Hematopoietic multipotent progenitor cell treated with erythropoietin and hydrocortisone succinate and interleukin-3 and kit ligand, for 8 days (in vitro differentiated cells): ENCODE measurements around the gene TYK2.
"Not testable (repeated sequence)": the region's sequence is repeated elsewhere in the genome, so short reads cannot be mapped to it uniquely, and the experiment has no call there.

Experiments
- DNase-seq: peaks from one replicate; pipeline ENCODE4 v3.0.0-alpha.2; 2015

TYK2 gene

DNA sequence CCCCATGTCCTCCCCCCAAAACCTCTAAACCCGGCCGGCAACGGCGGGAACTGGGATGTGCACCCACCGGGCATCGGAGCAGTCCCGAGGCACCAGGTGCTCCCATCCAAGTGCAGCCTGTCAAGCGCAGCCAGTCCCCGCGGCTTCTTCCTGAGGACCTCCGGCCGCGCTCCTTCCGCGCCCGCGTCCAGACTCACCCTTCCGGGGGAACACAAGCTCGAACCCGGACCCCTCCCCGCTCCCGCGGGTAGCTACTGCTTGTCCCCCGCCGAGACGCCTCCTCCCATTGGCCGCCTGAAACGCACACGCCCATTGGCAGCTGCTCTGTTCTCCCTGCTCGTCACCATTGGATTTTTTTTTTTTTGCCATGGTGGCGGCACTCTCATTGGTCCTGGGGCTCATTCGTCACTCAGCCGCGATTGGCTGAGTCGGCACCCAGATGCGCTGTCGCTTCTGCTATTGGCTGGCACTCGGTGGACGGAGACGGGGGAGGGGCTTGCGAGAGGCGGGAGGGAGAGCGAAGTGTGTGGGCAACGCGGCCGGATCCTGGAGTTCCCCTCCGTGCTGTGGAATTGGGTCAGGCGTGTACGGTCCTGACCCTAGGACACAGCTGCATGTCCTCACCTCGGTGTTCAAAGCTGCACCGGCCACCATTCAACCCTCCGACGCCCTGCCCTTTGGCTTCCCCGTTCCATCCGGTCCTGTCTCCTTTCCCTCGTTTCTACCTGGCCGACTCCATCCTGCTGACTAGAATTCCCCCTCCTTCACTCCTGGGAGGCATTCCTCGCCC, at the start of gene TYK2:
Gene TYK2 (minus strand): TSS at position 260 of the 790 bp plus-strand sequence. CDS start 2,166 bp downstream, outside the sequence.
- DNase-seq, result peak; percentile 99

- no peak for DNase-seq
Measured at GRCh38 chr19:10428996-10429381, 48.6 kb upstream of the TYK2 start.

- no peak for DNase-seq
Measured at GRCh38 chr19:10427169-10427568, 46.8 kb upstream of the TYK2 start.

- peak; percentile 72 for DNase-seq
Measured at GRCh38 chr19:10424011-10424637, 43.8 kb upstream of the TYK2 start.

DNA sequence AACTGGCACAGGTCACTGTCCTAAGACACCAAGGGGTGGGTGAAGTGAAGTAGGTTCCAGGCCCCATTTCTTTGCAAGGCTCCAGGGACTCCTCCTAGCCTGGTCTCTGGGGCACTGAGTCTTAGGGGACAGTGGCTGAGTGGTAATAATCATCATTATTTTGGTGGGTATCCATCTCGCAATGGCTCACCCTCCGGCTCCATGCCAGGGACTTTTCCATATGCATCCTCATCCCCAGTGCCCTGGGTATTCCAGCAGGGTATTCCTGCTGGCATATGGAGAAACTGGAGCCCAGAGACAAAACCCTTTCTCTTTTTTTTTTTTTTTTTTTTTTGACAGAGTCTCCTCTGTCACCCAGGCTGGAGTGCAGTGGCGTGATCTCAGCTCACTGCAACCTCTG, 42.5 kb upstream of the TYK2 start:
- no peak for DNase-seq

GRCh38 chr19:10422046-10422461, 41.7 kb upstream of the TYK2 start:
- no peak for DNase-seq

DNA sequence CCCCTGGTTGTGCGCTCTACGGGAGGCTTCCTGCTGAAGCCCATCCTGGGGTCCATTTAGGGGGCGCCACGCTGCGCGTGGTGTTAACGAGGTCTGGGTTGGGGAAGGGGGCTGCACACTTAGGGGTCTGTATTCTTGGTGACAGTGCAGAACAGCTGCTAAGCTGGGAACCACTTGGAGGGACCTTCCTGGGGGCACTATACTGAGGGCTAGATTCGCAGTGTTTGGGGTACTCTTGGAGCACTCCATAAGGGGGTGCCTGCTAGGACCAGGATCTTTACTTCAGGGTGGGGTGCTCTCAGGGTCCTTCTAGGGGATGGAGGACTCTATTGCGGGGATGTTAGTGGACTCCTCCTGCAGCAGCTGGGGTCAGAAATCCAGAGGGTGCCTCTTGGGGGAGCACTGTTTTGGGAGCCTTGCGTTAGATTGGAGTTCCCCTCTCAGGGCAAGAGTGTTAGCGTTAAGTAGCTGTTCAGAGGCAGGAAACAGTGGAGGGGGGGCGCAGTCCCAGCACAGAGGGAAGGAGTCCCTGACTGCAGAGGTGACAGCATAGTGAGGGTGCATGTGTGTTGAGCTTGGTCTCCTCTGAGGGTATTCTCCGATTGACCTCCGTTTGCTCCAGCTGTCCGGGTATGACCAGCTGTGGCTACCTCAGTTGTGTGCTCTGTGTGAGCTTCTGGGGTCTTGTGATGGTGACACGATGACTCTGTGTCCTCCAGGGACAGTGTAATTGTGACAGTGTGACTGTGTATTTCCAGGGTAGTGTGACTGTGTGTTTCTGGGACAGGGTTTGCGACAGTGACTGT, 41.1 kb upstream of the TYK2 start:
- no peak for DNase-seq

DNA sequence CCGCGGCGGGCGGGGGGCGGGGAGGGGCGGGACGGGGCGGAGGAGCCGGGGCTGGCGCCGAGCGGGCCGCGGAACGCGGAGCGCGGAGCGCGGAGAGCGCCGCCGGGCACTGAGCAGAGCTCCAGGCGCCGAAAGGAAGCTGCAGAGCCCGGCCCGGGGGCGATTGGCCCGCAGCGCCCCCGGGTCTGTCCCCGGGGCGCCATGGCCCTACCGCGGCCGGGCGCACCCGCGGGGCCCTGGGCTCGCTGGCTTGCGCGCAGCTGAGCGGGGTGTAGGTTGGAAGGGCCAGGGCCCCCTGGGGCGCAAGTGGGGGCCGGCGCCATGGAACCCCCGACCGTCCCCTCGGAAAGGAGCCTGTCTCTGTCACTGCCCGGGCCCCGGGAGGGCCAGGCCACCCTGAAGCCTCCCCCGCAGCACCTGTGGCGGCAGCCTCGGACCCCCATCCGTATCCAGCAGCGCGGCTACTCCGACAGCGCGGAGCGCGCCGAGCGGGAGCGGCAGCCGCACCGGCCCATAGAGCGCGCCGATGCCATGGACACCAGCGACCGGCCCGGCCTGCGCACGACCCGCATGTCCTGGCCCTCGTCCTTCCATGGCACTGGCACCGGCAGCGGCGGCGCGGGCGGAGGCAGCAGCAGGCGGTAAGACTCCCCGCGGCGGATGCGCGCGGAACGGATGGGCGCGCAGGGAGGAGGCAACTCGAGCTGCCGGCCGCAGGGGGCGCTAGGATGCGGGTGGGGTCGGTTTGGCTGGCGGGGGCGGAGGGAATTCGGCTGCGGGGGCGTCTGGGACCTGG, 40.3 kb upstream of the TYK2 start, which contains the start of gene PDE4A:
Gene PDE4A (plus strand): TSS at position 95 of the 796 bp plus-strand sequence. CDS start 227 bp downstream, at position 322.
- DNase-seq, result peak; percentile 57

DNA sequence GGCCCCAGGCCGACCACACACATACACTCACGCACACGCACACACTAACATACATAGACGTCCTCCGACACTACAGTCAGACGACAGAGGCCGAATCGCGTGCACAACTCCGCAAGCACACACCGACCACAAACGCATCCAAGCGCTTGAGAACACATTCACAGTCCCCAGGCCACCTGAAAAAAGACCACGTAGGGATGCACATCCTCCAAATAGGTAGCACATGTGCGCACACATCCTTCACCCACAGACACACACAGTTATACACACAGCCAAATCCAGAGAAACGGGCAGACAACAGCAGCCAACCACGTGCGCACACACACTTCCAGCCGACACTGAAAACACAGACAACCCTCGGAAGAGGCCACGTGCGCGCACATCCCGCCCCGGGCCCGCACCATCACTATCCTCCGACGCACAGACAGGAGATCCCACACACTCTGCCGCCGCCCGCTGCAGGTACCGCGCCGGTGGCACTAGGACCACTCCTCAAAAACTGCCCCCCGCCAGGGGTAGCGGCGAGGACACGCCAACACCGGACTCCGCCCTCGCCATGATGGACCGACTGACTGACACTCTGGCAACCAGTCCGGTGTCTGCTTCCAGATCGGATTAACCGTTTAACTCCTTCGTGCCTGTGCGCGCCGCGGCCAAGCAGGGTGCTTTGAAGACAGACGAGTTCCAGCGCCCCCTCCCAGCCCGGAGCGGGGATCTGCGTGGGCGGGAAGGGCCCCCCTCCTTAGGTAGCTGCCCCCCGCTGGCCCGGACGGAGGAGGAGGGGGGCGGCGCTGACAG, 39.5 kb upstream of the TYK2 start:
- DNase-seq, result peak; percentile 87

DNA sequence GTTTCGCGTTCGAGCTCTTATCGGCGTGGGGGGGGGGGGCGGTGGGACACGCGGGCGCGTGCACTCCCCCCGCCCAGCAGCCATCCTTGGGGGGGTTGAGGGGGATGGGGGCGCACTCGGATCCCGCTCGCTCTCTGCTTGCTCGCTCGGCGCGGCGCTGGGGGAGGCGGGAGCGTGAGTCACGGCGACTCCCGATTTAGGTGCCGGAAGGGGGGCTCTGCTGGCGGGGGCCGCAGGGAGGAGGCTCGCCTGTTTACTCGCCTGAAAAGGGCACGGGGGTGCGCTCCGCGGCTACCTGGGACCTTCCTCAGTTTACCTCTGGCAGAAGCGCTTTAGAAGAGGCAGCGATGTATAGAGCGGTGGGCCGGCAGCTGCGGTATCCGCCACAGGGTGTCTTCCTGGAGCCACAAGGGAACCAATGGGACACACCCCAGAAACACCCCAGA, 38.9 kb upstream of the TYK2 start:
- DNase-seq, result no peak

DNA sequence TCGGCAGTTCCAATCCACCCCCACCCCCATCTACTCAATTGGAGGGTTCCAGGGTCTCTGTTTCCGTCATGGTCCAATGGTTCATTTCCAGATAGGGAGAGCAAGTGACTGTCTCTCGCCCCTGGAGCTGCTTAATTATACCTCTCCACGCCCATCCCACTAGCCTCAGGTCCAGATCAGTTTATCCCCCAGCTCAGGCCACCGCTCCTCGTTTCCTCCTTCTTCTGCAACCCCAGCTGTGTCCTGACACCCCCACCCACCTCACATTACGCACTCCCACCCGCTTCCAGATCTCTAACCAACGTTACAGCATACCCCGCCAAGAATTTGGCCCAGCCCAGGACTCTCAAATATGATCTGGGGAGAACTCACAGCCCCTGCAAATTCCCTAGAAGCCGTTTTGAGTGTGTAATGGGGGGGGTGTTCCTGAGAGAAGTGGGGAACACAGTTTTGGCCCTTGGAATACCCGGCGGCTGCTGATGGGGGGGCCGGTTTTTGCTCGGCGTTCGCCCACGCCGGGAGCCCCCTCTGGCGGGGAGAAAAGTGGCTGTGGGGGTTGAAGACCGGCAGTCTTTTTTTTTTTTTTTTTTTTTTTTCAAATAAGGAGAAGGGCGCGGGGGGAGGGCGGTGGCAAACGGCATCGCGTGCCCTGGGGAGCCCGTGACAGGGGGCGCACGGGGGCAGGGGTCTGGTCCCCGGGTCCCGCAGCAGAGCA, 38.3 kb upstream of the TYK2 start:
- no peak for DNase-seq

GRCh38 chr19:10418235-10418484, 37.8 kb upstream of the TYK2 start:
- DNase-seq, result no peak

DNA sequence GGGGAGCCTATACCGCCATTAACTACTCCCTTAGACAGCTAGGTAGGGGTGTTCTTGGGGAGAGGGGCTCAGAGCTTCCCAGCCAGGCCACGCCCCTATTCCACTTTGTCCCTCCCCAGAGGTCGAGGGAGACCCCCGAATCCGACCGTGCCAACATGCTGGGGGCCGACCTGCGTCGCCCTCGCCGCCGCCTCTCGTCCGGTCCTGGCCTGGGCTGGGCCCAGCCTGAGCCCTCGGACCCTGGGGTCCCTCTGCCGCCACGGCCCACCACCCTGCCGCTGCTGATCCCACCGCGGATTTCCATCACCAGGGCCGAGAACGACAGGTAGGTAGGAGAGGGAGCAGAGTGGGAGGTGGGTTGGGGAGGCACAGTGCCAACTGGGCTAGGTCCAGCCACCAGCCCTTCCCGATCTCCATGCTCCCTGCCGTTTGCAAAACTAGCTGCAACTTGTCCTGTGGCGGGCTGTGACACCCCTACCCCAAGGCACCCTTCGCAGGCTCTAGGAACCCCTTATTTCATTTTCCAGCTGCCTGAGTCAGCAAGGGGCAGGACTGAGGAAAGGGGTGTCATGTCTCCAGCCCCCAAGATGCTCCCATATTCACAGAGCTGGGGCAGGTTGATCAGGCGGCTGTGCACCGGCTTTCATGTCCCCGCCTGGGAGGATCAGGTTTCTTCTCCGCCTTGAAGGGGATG, 37.3 kb upstream of the TYK2 start:
- DNase-seq, result no peak

GRCh38 chr19:10416380-10417257, 36.2 kb upstream of the TYK2 start:
- peak; percentile 92 for DNase-seq

DNA sequence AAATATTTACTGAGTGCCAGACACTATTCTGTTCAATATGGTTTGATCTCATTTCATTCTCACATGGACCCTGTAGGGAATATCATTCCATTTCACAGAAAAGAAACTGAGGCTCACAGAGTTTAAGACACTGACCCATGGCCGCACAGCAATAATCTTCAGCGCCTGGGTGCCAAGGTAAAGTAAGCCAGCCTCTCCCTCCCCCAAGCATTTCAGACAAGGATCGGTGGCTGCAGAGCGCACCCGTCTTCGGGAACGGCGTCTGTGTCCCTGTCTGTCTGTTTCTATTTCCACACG, 35.7 kb upstream of the TYK2 start:
- no peak for DNase-seq

- DNase-seq, result no peak
Measured at GRCh38 chr19:10412257-10412977, 32.0 kb upstream of the TYK2 start.

- DNase-seq, result not testable (repeated sequence)
Measured at GRCh38 chr19:10411224-10411623, 30.9 kb upstream of the TYK2 start.

- no peak for DNase-seq
Measured at GRCh38 chr19:10408511-10409283, 28.3 kb upstream of the TYK2 start.
